GM18858 (cell line): ENCODE data around the gene TBC1D16.

ENCODE experiments used
- ATAC-seq: cut with Tn5 transposase; IDR thresholded peaks from one replicate; pipeline ENCODE4 v1.9.1; 2021; ENCODE audit not compliant: unreplicated experiment

The TBC1D16 gene

GRCh38 chr17:79952901-79953300, 82.8 kb downstream of the TBC1D16 start:
- ATAC-seq = no peak

DNA sequence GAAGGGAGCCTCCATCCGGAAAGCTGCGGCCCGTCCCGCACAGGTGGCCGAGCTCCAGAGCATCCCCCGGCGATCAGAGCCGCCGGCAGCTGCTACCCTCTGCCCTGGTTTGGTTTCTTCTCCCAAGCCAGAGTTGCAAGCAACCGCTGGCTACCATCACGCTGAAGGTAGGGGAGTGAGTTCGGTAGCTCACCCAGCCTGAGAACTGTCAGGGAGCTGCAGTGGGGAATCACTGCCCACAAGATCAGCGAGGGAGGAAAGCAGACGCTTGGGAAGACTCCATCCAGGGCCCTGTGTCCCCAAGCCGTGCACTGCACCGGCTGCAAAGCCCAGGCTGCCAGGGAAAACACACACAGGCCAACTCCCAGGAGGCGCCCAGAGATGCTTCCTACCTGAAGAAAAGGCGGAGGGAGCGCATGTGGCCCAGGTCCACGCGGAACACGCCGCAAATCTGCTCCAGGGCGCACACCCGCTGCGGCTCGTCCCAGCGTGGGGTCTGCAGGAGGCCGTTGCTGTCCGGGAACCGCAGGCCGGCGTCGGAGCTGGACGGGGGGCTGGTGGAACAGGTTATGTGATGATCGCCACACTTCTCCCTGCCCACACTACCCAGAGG, 83.3 kb downstream of the TBC1D16 start:
- ATAC-seq = no peak

DNA sequence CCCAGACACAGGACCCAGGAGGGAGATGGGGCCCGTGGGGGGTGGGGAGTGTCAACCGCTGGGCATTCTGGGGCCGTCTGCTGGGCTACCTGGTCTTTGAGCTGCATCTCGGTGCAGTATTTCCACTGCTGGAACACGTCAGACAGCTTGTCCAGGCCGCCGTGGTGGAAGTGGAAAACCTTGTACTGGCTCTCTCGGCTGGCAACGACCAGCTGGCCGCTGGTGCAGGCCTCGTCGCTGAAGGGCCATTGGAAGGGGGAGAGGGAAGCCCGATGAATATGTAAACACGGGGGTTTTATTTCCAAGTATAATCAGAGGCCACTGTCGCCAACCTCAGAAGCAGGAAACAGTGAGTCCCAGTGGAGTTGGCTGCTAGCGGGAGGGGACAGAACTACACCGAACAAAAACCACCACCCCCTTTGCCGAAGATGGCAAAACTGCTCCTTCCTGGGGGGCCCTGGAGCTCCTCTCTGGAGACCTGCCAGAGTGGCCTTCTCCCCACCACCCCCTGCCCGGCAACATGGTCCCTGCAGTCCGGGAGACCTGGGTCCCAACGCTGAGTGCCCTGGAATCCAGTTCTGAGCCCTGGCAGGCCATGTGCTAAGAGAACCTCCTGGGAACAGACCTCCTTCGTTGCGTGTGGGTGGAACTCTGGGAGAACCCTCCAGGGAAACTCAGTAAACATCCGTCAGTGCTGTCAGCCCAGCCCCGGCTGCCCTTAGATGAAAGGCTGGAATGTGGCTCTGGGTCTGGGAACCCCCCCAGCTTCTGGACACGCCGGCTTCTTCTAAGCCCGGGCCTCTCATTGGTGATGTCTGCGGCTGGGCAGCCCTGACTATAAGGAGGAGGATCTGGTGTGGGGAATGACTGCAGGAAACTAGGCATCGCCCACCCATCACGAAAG, 84.1 kb downstream of the TBC1D16 start:
- ATAC-seq = no peak

- ATAC-seq = no peak
These were observed 84.9 kb downstream of the TBC1D16 start for GRCh38 chr17:79950751-79951150.

GRCh38 chr17:79950306-79950705, 85.4 kb downstream of the TBC1D16 start:
- ATAC-seq = no peak

- ATAC-seq = no peak
These were observed 85.9 kb downstream of the TBC1D16 start for GRCh38 chr17:79949656-79950209.

- ATAC-seq = no peak
These were observed 86.6 kb downstream of the TBC1D16 start for GRCh38 chr17:79948945-79949655.

GRCh38 chr17:79948406-79948944, 87.2 kb downstream of the TBC1D16 start:
- ATAC-seq = no peak

GRCh38 chr17:79947351-79948031, 88.2 kb downstream of the TBC1D16 start:
- ATAC-seq = no peak

DNA sequence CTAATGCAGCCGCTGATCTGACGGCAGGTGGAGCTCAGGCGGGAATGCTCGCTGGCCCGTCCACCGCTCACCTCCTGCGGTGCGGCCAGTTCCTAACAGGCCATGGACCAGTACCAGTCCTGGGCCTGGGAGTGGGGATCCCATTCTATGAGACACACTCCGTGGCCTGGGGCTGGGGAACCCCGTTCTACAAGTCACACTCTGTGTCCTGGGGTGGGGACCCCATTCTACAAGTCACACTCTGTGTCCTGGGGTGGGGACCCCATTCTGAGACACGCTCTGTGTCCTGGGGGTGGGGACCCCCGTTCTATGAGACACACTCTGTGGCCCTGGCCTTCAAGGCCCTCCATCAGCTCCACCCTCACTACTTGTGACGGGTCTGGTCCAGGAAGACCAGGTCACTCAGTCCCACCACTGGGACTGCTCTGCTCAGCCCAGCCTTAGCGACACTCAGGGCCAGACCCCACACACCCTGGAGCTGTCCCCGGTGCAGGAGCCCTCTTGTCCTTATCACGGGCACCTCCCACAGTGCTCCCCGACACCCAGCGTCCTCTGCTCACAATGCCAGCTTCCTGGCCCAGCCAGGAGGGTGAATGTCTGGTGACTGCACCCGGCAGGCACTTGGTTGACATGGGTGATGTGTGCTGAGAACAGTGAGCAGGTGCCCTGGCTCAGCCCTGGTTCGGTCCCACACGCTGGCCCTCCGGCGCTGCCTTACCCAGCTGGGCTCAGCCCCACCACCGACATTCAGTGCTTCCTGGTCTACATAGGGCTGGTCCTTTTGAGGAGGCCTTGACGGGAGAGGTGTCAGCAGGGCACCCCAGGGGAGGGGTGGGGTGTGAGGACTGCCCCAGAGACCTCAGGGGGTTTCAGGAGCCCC, 89.1 kb downstream of the TBC1D16 start:
- no peak for ATAC-seq

- no peak for ATAC-seq
These were observed 89.9 kb downstream of the TBC1D16 start for GRCh38 chr17:79945591-79946255.

DNA sequence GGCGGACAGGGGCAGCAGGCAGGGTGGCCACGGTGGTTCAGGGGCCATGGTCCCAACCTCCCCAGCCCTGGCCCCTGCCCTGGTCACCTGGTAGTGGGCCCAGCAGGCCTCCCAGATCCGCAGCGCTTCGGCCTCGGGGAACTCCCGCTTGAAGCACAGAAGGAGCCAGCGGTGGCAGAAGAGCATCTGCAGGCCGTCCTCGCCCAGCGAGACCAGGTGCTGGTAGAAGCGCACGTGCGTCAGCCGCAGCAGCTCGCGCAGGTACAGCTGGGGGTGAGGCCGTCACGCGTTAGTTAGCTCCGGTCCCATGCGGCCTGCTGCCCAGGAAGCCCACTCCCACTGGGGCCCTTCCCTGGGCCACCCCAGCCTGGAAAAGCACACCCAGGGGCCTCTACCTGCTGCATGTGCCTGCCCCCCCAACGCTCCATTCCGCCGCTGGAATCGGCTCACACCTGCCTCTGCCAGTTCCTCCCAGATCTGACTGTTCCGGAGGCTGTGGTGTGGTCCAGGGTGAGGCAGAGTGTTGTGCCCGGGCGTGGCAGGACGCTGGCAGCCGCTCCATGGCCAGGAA, 90.8 kb downstream of the TBC1D16 start:
- ATAC-seq = no peak

- ATAC-seq = no peak
These were observed 91.3 kb downstream of the TBC1D16 start for GRCh38 chr17:79944251-79944812.

DNA sequence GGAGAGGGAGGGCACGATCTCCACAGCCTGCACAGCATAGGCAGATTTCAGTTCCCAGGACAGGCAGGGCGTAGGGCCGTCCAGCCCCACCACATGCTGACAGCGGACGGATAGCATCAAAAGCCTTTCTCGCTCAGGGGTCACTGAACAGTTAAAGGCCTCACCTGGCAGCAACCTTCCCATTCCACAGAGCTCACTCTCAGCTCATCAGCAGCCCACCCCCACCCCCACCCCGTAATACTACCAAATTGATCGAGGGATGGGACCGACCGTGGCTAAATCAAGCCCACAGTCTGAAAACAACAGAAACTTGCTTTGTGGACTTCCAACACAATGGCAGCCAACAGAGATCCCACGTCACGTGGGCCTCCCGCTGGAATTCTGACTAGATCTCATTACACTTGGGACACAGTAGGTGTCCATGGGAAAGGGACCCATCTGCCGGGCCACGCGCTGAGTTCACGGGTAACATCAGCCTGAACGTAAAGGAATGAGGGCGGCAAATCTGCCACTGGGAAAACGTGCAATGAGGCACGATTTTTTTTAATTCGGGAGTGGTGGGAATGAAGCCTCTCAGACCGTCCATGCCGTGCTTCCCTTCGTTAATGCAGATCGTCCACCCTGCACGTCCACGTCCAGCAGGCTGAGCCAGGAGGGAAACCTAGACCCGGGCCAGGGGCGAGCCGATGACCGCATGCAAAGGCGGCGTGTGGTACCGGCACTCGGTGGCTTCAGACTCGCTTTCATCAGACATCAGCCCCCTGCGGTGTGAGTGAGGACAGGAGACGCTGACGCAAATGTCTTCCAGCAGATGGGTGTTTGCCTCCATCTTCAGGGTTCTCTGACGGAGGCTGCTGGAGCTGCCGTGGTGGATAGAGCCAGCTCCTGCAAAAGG, 92.1 kb downstream of the TBC1D16 start:
- ATAC-seq = no peak

GRCh38 chr17:79942591-79943346, 92.9 kb downstream of the TBC1D16 start:
- no peak for ATAC-seq

DNA sequence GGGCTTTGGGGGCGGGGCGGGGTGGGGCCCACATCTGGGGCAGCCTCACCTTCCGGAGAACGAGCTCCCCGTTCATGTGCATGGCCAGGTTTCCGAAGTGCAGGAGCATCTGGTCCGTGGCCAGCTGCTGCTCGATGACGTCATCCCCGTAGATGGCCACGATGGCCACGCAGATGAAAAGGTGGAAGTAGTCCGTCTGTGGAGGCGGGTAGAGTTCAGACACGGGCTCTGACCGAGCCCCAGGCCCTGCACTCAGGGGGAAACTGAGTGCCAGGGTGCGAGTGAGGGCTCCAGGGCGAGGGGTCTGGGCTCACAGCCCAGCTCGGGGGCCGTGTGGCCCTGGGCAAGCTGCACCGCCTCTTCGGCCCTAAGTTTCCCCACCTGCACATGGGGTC, 93.7 kb downstream of the TBC1D16 start:
- ATAC-seq = no peak
